ENCODE data around the gene P4HTM. TPM values are rescaled to one million over a fixed set of nuclear protein-coding genes. Genes with fewer than 3 reads are reported as not detected.
A peak's percentile ranks its signal among the peaks of the same experiment; 100 is the strongest.
"Not testable (repeated sequence)": the region's sequence is repeated elsewhere in the genome, so short reads cannot be mapped to it uniquely, and the experiment has no call there.

P4HTM gene
- total RNA-seq, 1 experiment from 2014 or later = not detected

GRCh38 chr3:49004352-49005302 lies 14.6 kb downstream of the P4HTM start:
- no peak for DNase-seq (ENCODE audit: low read depth, low spot score)
- in situ Hi-C loops (cut with HindIII; ENCODE audit: low pct_unique_long_range_greater_than_20kb, low sequenced_read_pairs) = no loop called here

GRCh38 chr3:49005303-49005680 lies 15.3 kb downstream of the P4HTM start:
- DNase-seq (ENCODE audit: low read depth, low spot score) = no peak

GRCh38 chr3:49005998-49006397 lies 16.0 kb downstream of the P4HTM start:
- in situ Hi-C loops (cut with HindIII; ENCODE audit: low pct_unique_long_range_greater_than_20kb, low sequenced_read_pairs) = no loop called here

More at GRCh38 chr3:49005303-49005680, 15.3 kb downstream of the P4HTM start:
- in situ Hi-C loops (cut with HindIII; ENCODE audit: low pct_unique_long_range_greater_than_20kb, low sequenced_read_pairs) = no loop called here

GRCh38 chr3:49006408-49007067 lies 16.5 kb downstream of the P4HTM start:
- no peak for DNase-seq (ENCODE audit: low read depth, low spot score)

More at GRCh38 chr3:49005998-49006397, 16.0 kb downstream of the P4HTM start:
- DNase-seq (ENCODE audit: low read depth, low spot score) = no peak

GRCh38 chr3:49007068-49007770 lies 17.2 kb downstream of the P4HTM start, which contains the start of gene WDR6:
Gene WDR6, plus strand, starts transcription at chr3:49007391. Its CDS starts 41 bp downstream, at chr3:49007432.
- peak; percentile 92 for DNase-seq (ENCODE audit: low read depth, low spot score)
- in situ Hi-C loops (cut with HindIII; ENCODE audit: low pct_unique_long_range_greater_than_20kb, low sequenced_read_pairs) = no loop called here

More at GRCh38 chr3:49006408-49007067, 16.5 kb downstream of the P4HTM start:
- in situ Hi-C loops (cut with HindIII; ENCODE audit: low pct_unique_long_range_greater_than_20kb, low sequenced_read_pairs) = no loop called here

- peak; percentile 81 for DNase-seq (ENCODE audit: low read depth, low spot score)
- in situ Hi-C loops (cut with HindIII; ENCODE audit: low pct_unique_long_range_greater_than_20kb, low sequenced_read_pairs) = no loop called here
These were observed 17.9 kb downstream of the P4HTM start for GRCh38 chr3:49007771-49008528.

GRCh38 chr3:49008627-49009026 lies 18.6 kb downstream of the P4HTM start:
- in situ Hi-C loops (cut with HindIII; ENCODE audit: low pct_unique_long_range_greater_than_20kb, low sequenced_read_pairs) = not testable (repeated sequence)

GRCh38 chr3:49009396-49009795 lies 19.4 kb downstream of the P4HTM start:
- DNase-seq (ENCODE audit: low read depth, low spot score) = no peak
- in situ Hi-C loops (cut with HindIII; ENCODE audit: low pct_unique_long_range_greater_than_20kb, low sequenced_read_pairs) = no loop called here

More at GRCh38 chr3:49008627-49009026, 18.6 kb downstream of the P4HTM start:
- not testable (repeated sequence) for DNase-seq (ENCODE audit: low read depth, low spot score)

GRCh38 chr3:49012441-49013017 lies 22.5 kb downstream of the P4HTM start:
- in situ Hi-C loops (cut with HindIII; ENCODE audit: low pct_unique_long_range_greater_than_20kb, low sequenced_read_pairs) = no loop called here
- DNase-seq (ENCODE audit: low read depth, low spot score) = no peak

- DNase-seq (ENCODE audit: low read depth, low spot score) = no peak
- in situ Hi-C loops (cut with HindIII; ENCODE audit: low pct_unique_long_range_greater_than_20kb, low sequenced_read_pairs) = no loop called here
These were observed 23.2 kb downstream of the P4HTM start for GRCh38 chr3:49013113-49013737.

- peak; percentile 66 for DNase-seq (ENCODE audit: low read depth, low spot score)
- in situ Hi-C loops (cut with HindIII; ENCODE audit: low pct_unique_long_range_greater_than_20kb, low sequenced_read_pairs) = no loop called here
These were observed 24.0 kb downstream of the P4HTM start for GRCh38 chr3:49013738-49014660.

- DNase-seq (ENCODE audit: low read depth, low spot score) = no peak
- in situ Hi-C loops (cut with HindIII; ENCODE audit: low pct_unique_long_range_greater_than_20kb, low sequenced_read_pairs) = no loop called here
These were observed 25.0 kb downstream of the P4HTM start for GRCh38 chr3:49015072-49015471.

- no peak for DNase-seq (ENCODE audit: low read depth, low spot score)
- in situ Hi-C loops (cut with HindIII; ENCODE audit: low pct_unique_long_range_greater_than_20kb, low sequenced_read_pairs) = no loop called here
These were observed 25.7 kb downstream of the P4HTM start for GRCh38 chr3:49015765-49016164.

- DNase-seq (ENCODE audit: low read depth, low spot score) = no peak
- in situ Hi-C loops (cut with HindIII; ENCODE audit: low pct_unique_long_range_greater_than_20kb, low sequenced_read_pairs) = no loop called here
These were observed 26.6 kb downstream of the P4HTM start for GRCh38 chr3:49016414-49017228.

Measured in SK-MEL-5 (cell line).